Measurements from ENCODE around the gene METTL26.

- TF ChIP-seq CTCF (IDR thresholded peaks at IDR 0.05) (no peak), POLR2A (IDR thresholded peaks at IDR 0.05) (no peak)
These were observed 24.0 kb upstream of the METTL26 start for GRCh38 chr16:660132-660458.

All from heart left ventricle (tissue), 13 donors.